GM19238 (cell line): ENCODE data around the gene FAM120B.

Source experiments
- DNase-seq: peaks from one replicate; pipeline ENCODE4 v3.0.0; 2011; ENCODE audit warnings: low spot score; ENCODE audit not compliant: insufficient read length

FAM120B gene

GRCh38 chr6:170442596-170442995 is 136.0 kb downstream of the FAM120B start:
- no peak for DNase-seq

GRCh38 chr6:170443151-170443662 is 136.6 kb downstream of the FAM120B start:
- DNase-seq = no peak

DNA sequence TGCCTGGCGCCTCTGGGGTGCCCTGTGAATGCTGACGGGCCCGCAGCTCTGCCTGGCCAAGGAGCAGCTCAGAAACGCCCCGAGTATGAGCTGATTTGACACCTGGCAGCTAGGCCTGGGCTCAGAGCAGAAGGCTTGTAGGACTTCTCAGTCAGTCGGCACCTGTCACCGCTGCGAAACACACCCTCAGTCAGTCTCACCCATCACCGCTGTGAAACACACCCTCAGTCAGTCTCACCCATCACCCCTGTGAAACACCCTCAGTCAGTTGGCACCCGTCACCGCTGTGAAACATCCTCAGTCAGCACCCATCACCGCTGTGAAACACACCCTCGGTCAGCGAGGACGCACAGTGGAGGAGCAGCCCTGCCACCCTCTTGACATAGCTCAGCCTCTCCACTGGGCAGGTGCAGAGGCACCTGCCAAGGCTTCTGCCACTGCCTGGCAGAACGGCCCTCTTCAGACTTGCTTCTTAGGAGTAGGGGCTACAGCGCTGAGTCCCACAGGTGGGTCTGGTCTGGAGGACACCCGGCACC is 137.6 kb downstream of the FAM120B start:
- no peak for DNase-seq

DNA sequence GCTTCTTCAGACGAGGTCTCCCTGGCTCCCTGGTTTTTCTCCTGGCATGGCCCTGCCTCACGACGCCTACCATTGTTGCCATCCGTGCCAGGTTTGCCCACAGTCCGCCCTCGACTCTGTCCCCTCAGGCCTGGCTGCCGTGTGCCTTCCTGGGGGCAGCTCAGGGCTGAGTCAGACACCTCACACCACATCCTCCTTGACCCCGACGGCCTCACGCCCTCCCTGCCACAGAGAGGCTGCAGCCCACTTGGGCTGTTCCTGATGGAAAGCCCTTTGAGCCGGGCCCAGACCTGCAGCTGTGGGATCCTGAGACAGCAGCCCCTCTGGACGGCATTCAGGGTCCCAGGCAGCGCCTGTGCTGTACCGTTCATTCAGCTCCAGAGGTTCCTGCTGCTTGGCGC is 138.3 kb downstream of the FAM120B start:
- no peak for DNase-seq

DNA sequence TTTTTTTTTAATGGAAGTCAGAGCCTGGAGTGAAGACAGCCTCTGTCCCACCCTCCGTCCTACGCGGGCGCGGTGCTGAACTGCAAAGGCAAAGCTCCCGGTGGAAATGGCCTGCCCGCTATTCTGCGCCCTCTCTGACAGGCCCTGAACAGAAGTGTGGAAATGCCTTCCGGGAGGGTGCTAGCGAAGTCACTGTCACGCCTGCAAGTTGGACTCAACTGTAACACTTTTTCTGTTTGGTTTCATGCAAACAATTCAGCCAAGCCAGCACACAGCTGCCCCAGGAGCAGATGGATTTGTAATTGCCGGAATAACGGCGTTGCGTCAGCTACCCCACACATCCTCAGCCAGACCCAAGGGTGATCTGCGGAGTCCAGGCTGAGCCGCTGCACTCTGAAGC is 138.9 kb downstream of the FAM120B start:
- no peak for DNase-seq

DNA sequence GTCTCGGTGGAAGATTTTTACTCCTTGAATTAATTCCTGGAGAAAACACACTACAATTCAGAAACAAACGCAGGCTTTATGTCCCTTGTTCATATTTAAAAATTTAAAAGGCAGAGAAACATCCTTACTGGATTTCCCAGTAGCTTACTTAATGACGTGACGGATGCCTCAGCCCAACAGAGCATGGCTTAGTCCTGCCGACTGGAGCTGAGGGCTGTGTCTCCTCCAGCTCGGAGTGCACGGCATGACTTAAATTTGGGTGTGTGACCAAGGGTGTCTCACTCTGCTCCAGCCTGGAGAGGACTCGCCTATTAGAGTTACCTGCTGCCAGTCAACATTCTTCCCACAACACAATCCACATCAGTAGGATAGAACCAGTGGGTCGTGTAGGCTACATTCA is 139.4 kb downstream of the FAM120B start:
- no peak for DNase-seq

DNA sequence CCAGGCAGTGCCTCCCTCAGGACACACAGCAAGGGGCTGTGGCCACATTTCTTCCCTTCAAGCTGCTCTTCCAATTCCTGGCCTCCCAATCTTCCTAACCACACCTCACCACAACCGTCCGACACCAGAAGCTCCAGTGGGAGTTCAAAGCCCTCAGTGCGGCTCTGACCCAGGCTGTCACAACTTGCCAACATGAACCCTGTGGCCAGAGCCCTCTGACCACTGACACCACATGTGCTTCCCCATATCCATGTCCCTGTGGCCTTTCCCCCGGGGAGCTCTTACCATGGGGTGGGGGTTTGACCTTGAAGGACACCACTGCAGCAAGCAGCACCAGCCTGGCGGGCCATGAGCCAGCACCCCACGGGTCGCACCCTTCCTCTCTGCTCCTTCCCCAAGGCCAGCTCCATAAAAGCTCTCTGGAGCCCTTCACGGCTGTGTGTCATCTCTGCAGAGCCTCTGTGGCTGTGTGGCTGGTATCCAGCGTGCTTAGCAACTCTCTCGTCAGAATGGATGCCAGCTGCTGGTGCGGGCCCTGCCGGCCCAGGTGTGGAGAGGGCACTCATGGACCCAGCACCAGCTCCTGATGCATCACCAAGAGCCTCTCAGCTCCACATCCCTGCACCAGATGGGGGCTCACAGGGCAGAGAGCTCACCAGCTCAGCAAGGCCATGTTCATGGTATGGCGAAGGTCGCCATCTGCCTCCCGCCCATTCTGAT is 140.4 kb downstream of the FAM120B start:
- no peak for DNase-seq

- no peak for DNase-seq
Measured at GRCh38 chr6:170447561-170447930, 141.0 kb downstream of the FAM120B start.

GRCh38 chr6:170448317-170448716 is 141.8 kb downstream of the FAM120B start:
- no peak for DNase-seq

DNA sequence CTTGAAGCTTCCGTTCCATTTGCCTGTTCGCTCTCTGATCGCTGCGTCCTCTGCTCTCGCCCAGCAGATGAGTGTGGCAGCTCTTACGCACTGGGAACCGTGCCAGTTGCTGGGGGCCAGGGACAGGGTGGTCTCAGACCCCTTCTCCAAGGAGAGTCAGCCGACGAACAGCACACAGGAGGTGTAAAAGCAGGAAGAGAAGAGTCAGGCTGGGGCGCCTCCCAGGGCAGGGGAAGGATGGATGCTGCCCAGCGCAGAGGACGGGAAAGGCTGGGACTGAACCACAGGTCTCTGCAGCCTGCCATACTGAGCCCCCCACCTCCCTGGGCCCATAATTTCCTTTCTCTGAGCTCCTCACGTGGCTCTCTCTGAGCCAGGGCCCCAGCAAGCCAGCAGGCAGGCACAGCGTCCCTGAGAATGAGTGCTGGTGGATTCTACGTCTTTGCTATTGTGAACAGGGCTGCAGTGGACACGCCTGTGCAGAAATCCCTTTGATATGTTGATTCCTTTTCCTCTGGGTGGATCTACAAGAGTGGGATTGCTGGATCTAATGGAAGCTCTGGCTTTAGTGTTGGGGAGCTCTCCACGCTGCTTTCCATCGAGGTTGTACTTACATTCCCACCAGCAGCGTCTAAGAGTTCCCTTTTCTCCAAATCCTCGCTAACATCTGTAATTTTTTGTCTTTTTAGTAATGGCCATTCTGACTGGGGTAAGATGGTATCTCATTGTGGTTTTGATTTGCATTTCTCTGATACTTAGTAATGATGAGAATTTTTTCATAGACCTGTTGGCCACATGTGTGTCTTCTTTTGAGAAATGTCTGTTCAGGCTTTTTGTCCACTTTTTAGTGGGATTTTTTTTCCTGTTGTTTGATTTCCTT is 142.4 kb downstream of the FAM120B start:
- no peak for DNase-seq

DNA sequence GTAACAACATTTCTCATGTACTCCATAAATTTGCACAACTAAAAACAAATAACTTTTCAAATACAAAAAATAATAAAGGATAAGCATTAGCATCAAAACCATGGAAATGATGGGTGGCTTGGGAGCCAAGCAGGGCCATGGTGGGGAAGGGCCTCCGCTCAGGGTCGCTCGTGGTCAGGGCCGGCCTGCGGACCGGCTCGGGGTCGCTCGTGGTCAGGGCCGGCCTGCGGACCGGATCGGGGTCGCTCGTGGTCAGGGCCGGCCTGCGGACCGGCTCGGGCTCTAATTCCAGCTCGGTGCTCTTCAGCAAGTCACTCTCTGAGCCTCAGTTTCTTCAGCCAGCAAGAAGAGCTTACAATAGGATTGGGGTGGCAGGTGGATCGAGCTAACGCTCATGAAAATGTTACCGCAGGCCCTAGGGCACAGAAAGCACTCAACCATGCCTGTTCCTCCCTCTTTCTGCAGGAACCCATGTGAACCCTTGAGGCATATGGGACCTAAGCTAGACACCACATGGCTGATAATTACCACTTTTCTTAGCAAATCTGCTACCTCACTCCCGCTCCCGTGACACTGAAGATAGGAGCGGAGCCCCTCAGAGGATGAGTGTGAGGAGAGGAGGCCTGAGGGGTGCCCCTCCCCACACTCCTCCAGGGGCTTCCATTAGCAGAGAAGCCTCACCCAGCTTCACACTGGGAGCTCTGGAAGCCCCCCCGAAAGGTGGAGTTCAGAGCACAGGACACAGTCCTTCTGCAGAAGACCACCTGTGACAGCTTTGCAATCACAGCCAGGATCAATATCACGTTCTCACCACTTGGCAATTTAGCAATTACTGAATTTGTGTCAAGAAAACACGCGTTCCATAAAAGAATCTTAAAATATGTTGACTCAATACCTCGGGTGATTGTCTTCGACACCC is 143.5 kb downstream of the FAM120B start:
- no peak for DNase-seq

DNA sequence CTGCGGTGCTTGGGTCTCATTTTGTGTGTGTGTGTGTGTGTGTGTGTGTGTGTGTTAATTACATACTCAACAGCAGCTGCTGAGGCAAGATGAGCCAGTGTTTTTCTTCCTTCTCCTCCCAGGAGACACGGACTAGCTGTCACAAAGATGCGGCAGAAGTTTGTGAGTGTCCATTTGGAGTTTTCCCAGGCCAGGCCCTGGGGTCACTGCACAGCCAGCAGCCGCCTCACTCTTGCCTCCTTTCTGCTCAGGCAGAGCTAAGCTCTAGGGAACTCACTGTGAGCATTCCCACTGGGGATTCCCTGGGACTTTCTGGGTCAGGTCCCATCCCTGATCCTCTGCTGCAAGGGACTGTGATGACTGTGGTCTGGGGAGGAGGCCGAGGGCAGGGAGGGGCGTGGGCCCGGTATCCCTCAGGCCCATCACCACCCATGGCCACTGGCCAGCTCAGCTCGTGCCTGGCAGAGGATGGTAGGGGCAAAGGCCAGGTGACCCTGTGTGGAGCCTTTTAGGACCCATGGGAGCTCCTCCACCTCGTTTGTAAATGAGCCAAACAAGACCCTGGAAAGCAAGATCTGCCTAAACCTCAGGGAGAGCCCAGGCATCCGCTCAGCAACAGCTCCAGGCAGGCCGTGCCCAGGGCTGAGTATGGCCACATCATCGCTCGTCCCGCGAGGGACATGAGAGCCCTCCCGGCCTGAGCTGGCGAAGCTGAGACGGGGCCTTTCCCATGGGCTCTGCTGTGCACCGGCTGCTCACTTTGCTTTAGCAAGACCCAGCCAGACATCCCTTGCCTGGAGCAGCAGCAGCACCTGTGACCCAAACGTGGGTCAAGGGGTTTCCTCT is 144.6 kb downstream of the FAM120B start:
- DNase-seq = no peak

GRCh38 chr6:170451762-170452651 is 145.4 kb downstream of the FAM120B start:
- DNase-seq = no peak

GRCh38 chr6:170452767-170453545 is 146.4 kb downstream of the FAM120B start:
- no peak for DNase-seq

DNA sequence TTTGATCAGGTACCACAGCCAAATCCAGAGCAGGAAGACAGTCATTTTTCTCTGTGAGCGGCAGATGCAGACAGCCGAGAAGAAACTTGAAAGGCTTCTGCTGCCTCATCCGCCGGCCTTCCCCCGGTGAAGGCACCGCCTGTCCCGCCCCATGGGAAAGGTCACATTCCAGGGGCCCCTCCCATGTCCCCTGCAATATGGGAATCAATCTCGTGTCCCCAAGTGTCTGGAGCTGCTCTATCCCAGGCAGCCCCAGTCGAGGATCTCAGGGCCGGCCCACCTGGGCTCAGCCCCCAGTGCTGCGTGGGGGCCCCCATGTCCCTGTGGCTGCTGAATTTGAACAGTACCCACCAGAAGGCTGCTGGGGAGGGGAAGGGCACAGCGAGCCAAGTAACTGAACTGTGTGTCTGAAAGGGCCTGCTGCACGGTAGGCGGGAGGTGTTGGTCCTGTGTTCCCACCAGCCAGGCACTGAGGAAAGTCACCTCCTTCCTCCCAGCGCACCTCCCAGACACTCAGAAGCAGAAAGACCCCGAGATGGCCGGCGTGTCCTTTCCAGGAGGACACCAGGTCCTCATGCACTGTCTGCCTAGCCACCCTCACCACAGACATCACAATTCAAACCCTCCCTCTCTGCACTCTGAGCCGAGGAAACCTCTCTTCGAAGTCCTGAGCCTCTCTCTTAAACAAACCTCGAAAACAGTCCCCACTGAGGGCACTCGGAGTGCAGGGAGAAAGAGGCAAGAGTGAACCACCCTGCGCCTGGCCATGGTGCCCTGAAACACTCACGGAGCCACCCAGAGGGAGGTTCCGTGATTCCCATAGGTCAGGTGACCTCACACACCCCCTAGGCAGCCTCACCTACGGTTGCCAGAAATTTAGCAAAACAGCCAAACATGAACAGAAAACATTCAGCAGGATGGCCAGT is 147.3 kb downstream of the FAM120B start:
- no peak for DNase-seq

- DNase-seq = no peak
Measured at GRCh38 chr6:170454512-170455285, 148.1 kb downstream of the FAM120B start.
